ENCODE measurements around the gene RASSF6. TPM values are rescaled to one million over a fixed set of nuclear protein-coding genes. Genes with fewer than 3 reads are reported as not detected.
A peak's percentile ranks its signal among the peaks of the same experiment; 100 is the strongest.
"Not testable (repeated sequence)": the region's sequence is repeated elsewhere in the genome, so short reads cannot be mapped to it uniquely, and the experiment has no call there.

The RASSF6 gene
- total RNA-seq, 2 donors from 2014 or later: not detected

DNA sequence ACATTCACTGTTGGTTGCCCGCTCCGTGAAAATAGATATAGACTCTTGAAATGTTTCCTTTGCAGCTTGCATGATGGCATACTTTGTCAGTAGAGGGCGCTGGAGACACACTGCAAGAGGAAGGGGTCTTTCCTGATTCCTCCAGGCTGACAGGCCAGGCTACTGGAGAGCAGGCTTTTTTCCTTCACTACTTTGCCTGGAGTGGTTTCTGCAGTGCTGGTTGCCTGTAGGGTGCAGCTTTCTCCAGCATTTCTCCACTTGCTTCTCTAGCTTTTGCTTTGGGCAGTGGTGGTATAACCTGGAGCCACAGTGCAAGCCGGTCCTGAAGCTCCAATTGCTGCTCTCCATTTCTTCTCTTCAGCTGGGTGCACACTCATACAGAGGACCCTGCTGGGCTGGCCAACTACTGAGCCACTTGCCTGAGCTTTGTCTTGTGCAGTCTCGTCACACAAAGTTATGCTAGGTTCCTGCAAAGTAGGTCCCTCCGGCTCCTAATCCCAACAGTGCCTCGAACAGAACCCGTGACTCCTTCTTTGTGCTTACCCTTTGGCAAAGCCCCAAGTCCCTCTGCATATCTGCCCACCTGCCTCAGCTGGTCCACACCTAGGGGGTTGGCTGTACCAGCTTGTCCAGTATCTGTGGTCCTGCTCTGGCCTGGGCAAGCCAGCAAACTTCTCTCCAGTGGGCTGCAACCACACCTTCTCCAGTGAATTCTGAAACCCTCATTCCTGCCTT lies 46.3 kb downstream of the RASSF6 start:
- Histone ChIP-seq H3K9me3 (no peaks in the 10 kb centered on the region), H3K4me3 (no peak overlapping the region), H3K4me1 (no peaks in the 10 kb centered on the region), H3K27ac (no peak overlapping the region), H3K27me3 (no peaks in the 10 kb centered on the region), H3K36me3 (no peaks in the 10 kb centered on the region)
- TF ChIP-seq, protein P1, sequence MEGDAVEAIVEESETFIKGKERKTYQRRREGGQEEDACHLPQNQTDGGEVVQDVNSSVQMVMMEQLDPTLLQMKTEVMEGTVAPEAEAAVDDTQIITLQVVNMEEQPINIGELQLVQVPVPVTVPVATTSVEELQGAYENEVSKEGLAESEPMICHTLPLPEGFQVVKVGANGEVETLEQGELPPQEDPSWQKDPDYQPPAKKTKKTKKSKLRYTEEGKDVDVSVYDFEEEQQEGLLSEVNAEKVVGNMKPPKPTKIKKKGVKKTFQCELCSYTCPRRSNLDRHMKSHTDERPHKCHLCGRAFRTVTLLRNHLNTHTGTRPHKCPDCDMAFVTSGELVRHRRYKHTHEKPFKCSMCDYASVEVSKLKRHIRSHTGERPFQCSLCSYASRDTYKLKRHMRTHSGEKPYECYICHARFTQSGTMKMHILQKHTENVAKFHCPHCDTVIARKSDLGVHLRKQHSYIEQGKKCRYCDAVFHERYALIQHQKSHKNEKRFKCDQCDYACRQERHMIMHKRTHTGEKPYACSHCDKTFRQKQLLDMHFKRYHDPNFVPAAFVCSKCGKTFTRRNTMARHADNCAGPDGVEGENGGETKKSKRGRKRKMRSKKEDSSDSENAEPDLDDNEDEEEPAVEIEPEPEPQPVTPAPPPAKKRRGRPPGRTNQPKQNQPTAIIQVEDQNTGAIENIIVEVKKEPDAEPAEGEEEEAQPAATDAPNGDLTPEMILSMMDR (IDR thresholded peaks at IDR 0.05): peak in 1 of 2 donors; percentile 67
- peak; percentile 61 for DNase-seq (ENCODE audit: low spot score)

DNA sequence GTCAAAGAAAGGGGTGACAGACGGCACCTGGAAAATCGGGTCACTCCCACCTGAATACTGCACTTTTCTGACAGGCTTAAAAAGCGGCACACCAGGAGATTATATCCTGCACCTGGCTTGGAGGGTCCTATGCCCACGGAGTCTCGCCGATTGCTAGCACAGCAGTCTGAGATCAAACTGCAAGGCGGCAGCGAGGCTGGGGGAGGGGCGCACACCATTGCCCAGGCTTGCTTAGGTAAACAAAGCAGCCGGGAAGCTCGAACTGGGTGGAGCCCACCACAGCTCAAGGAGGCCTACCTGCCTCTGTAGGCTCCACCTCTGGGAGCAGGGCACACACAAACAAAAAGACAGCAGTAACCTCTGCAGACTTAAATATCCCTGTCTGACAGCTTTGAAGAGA lies 69.4 kb downstream of the RASSF6 start:
- DNase-seq (ENCODE audit: low spot score); H3K36me3 ChIP-seq; H3K27me3 ChIP-seq; H3K4me1 ChIP-seq; H3K27ac ChIP-seq; H3K9me3 ChIP-seq; H3K4me3 ChIP-seq: not testable (repeated sequence)

DNA sequence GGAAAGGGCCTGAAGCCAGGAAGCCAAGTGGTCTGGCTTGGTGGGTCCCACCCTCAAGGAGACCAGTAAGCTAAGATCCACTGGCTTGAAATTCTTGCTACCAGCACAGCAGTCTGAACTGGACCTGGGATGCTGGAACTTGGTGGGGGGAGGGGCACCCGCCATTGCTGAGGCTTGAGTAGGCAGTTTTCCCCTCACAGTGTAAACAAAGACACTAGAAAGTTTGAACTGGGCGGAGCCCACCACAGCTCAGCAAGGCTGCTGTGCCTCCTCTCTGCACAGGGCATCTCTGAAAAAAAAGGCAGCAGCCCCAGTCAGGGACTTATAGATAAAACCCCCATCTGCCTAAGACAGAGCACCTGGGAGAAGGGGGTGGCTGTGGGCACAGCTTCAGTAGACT lies 75.6 kb downstream of the RASSF6 start:
- Histone ChIP-seq H3K36me3 (no peaks in the 10 kb centered on the region), H3K9me3 (no peaks in the 10 kb centered on the region), H3K4me3 (no peak overlapping the region), H3K27me3 (no peaks in the 10 kb centered on the region), H3K4me1 (no peaks in the 10 kb centered on the region), H3K27ac (no peak overlapping the region)
- DNase-seq (ENCODE audit: low spot score): no peak
- TF ChIP-seq, protein P1 (IDR thresholded peaks at IDR 0.05): no peak

DNA sequence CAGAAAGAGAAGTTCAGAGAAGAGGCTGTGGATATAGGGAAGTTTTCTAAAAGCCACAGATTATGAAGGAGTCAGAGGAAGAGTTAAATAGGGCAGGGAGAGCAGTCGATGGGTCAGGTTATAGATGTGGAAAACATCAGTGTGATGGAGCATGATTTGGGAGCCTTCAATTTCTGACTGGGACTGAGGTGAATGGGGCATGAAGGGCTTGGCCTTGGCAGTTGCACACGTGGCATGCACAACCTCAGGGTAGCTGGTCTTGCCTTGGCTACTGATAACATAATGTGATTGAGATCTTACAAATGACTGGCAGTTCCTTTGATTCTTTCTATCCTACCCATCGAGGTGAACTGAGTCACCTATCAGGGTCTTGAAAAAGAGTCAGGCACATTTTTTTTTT lies 79.0 kb downstream of the RASSF6 start:
- Histone ChIP-seq H3K27ac (no peak overlapping the region), H3K36me3 (no peaks in the 10 kb centered on the region), H3K27me3 (no peaks in the 10 kb centered on the region), H3K4me1 (no peaks in the 10 kb centered on the region), H3K9me3 (no peaks in the 10 kb centered on the region), H3K4me3 (no peak overlapping the region)
- no peak for DNase-seq (ENCODE audit: low spot score)
- TF ChIP-seq, protein P1 (IDR thresholded peaks at IDR 0.05): no peak

DNA sequence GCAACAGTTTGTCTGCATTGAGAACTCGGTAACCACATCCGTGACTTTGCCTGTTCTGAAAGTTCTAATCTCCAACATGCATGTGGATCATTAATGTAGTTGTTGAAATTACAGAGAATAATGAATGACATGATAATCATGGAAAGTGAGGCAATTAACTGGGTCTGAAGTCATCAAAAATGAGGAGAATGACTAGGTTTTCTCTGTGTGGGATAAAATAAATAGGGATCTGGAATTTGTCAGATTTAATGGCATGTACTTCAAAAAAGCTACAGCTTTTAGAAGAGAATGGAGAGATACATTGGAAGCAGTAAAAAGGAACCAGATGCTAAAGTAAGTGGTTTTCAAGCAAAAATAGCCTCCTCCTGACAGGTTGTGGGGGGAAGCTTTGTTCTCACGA lies 79.4 kb downstream of the RASSF6 start:
- H3K9me3 ChIP-seq: no peaks in the 10 kb centered on the region
- no peaks in the 10 kb centered on the region for H3K4me1 ChIP-seq
- no peak overlapping the region for H3K27ac ChIP-seq
- H3K27me3 ChIP-seq: no peaks in the 10 kb centered on the region
- TF ChIP-seq, protein P1 (IDR thresholded peaks at IDR 0.05): no peak
- H3K4me3 ChIP-seq: no peak overlapping the region
- DNase-seq (ENCODE audit: low spot score): no peak
- no peaks in the 10 kb centered on the region for H3K36me3 ChIP-seq

DNA sequence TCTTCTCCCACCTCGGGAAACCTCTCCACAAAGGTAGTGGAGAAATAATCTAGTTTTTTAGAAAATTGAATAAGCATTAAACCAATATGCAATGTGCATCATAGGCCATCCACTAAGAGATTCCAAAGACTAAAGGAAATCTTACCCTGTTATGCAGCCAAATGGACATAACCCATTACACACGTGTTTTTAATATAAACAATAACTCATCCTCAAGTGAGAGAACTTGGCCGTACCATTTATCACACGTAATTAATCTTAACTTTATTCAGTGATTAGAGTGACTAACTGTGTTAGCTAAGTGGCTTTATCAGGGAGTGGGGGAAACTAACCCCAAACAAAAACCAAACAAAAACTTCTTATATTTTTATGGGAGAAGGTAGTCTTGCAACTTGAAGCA lies 80.8 kb downstream of the RASSF6 start:
- H3K27ac ChIP-seq: no peak overlapping the region
- no peaks in the 10 kb centered on the region for H3K27me3 ChIP-seq
- no peak overlapping the region for H3K4me3 ChIP-seq
- DNase-seq (ENCODE audit: low spot score): no peak
- no peaks in the 10 kb centered on the region for H3K4me1 ChIP-seq
- H3K36me3 ChIP-seq: no peaks in the 10 kb centered on the region
- TF ChIP-seq, protein P1 (IDR thresholded peaks at IDR 0.05): no peak
- H3K9me3 ChIP-seq: no peaks in the 10 kb centered on the region

Data from right atrium auricular region (tissue), 2 donors.